C4-2B (cell line): ENCODE data around the gene AP4B1.

ENCODE experiments used
- ZFX ChIP-seq: fragments of 450-650 bp; IDR thresholded peaks from 2 replicates; pipeline ENCODE4 v1.6.1; 2017
- TF ChIP-seq, protein P1 (sequence below): fragments of 450-650 bp; conservative IDR thresholded peaks from 2 replicates; pipeline ENCODE4 v1.5.1; 2017; ENCODE audit warnings: mild to moderate bottlenecking

DNA sequence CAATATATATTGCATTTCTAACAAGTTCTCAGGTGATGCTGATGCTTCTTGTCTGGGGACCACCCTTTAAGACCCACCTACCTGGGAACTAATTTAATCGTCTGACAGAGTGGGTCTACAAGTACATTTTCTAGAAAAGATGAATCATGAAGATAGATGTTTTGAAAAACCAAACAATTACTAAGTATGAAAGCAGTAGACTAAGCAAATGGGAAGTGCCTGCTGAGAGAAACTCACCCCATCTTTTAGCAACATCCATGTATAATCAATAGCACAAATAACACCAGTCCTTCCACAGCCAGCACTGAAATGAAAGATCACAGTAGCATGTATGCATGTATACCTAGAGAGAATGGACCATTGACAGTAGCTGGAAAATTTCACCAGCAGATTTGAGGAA, 50.4 kb downstream of the AP4B1 start:
- no peak for TF ChIP-seq ZFX
- TF ChIP-seq, protein P1, sequence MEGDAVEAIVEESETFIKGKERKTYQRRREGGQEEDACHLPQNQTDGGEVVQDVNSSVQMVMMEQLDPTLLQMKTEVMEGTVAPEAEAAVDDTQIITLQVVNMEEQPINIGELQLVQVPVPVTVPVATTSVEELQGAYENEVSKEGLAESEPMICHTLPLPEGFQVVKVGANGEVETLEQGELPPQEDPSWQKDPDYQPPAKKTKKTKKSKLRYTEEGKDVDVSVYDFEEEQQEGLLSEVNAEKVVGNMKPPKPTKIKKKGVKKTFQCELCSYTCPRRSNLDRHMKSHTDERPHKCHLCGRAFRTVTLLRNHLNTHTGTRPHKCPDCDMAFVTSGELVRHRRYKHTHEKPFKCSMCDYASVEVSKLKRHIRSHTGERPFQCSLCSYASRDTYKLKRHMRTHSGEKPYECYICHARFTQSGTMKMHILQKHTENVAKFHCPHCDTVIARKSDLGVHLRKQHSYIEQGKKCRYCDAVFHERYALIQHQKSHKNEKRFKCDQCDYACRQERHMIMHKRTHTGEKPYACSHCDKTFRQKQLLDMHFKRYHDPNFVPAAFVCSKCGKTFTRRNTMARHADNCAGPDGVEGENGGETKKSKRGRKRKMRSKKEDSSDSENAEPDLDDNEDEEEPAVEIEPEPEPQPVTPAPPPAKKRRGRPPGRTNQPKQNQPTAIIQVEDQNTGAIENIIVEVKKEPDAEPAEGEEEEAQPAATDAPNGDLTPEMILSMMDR, result no peak
